ENCODE results near the gene IGLL5. TPM values are rescaled to one million over a fixed set of nuclear protein-coding genes. Genes with fewer than 3 reads are reported as not detected.

Gene IGLL5
- total and polyA plus RNA-seq, 8 donors: 0.23 to 10.6 (median 0.49) TPM; not detected in 1

GRCh38 chr22:22926370-22927195 is 39.0 kb downstream of the IGLL5 start:
- no peak for TF ChIP-seq CTCF (IDR thresholded peaks at IDR 0.05)
- DNase-seq: peak in 1 of 4 donors; percentile 61
- no peak overlapping the region for H3K27ac ChIP-seq
- no peaks in the 10 kb centered on the region for H3K9me3 ChIP-seq
- no peak for ATAC-seq
- H3K4me3 ChIP-seq: no peak overlapping the region
- intact Hi-C loops (cut with DNase I): no loop called here
- H3K4me1 ChIP-seq: peaks cover 3 to 12% of the 10 kb centered on the region in 2 donors
- no peaks in the 10 kb centered on the region for H3K36me3 ChIP-seq
- peaks cover 0 to 27% of the 10 kb centered on the region in 2 donors for H3K27me3 ChIP-seq

- Histone ChIP-seq H3K27ac (no peak overlapping the region), H3K4me1 (peaks cover 3 to 12% of the 10 kb centered on the region in 2 donors), H3K27me3 (peaks cover 0 to 27% of the 10 kb centered on the region in 2 donors), H3K9me3 (no peaks in the 10 kb centered on the region), H3K36me3 (no peaks in the 10 kb centered on the region), H3K4me3 (no peak overlapping the region)
- intact Hi-C loops (cut with DNase I): no loop called here
- no peak for ATAC-seq
- no peak for TF ChIP-seq CTCF (IDR thresholded peaks at IDR 0.05)
- peak in 1 of 4 donors; percentile 52 for DNase-seq
Observed at GRCh38 chr22:22927196-22927887, 39.7 kb downstream of the IGLL5 start.

GRCh38 chr22:22927888-22928665 is 40.5 kb downstream of the IGLL5 start:
- Histone ChIP-seq H3K36me3 (no peaks in the 10 kb centered on the region), H3K4me3 (no peak overlapping the region), H3K27ac (no peak overlapping the region), H3K27me3 (peaks cover 0 to 27% of the 10 kb centered on the region in 2 donors), H3K4me1 (peaks cover 3 to 12% of the 10 kb centered on the region in 2 donors), H3K9me3 (no peaks in the 10 kb centered on the region)
- intact Hi-C loops (cut with DNase I): no loop called here
- ATAC-seq (no peak), DNase-seq (no peak)
- TF ChIP-seq CTCF (IDR thresholded peaks at IDR 0.05): no peak

DNA sequence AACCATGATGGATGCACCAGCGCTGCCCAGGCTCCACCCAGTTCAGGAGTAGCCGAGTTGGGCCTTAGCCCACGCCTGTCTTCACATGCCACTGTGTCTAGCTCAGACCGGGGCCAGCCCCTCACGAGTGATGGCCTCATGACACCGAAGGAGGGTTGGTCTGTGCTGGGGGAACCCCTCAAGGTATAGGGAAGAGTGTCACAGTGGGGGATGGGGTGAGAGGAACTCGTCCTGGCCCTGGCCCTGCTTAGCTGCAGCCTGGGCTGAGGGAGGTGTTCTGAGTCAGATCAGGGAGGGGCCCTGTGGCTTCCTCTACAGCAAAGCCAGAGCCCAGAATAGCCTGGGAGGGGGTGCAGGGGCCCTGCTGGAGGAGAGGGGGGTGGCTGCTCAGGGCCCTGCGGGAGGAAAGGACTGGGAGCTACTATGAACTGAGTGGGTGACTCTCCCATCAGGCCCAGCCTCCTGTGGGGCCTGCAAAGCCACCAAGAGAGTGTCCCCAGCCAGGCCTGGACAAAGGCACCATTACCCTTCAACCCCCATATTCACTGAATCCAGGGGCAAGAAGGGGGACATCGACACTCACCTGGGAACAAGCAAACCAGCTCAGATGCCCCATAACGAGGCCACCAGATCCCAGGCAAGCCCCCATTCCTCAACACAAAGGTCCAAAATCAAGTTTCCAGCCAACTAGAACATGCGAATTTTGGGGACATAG is 41.2 kb downstream of the IGLL5 start:
- Histone ChIP-seq H3K27me3 (peaks cover 0 to 27% of the 10 kb centered on the region in 2 donors), H3K27ac (no peak overlapping the region), H3K36me3 (no peaks in the 10 kb centered on the region), H3K4me3 (no peak overlapping the region), H3K9me3 (no peaks in the 10 kb centered on the region), H3K4me1 (peaks cover 3 to 12% of the 10 kb centered on the region in 2 donors)
- intact Hi-C loops (cut with DNase I): no loop called here
- ATAC-seq: peak; percentile 79
- DNase-seq: peak in 3 of 4 donors; percentile 23 to 67 (median 66)
- TF ChIP-seq CTCF (IDR thresholded peaks at IDR 0.05): no peak

All from left lung (tissue), 10 donors.